ENCODE measurements around the gene PPCDC.

Gene PPCDC

DNA sequence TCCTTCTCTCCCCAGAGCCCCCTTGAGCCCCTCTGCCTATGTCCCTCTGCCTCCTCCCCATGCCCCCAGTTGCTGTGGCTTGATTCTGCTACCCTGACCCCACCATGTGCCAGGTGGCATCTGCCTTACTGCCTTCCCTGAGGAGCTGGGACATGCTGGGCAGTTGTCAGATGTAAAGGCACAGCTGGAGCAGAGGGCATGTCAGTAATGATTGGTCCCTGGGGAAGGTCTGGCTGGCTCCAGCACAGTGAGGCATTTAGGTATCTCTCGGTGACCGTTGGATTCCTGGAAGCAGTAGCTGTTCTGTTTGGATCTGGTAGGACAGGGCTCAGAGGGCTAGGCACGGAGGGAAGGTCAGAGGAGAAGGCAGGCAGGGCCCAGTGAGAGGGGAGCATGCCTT is 3.5 kb upstream of the PPCDC start:
- DNase-seq, result no peak

DNA sequence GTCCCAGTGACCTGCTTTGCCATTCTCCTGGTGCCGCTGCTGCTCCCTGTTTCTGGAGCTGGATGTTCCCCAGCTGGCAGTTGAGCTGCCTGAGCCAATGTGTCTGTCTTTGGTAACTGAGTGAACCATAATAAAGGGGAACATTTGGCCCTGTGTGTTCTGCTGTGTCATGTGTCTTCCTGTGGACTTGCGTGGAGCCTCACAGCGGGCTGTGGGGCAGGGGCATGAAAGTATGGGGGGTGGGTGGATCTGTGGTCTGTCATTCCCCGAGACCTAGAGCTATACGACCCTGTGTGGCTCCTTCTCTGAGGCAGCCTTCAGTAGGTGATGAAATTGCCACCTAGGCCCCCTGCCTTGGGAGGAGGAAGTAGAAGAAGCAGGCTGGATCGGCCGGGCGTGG is 2.0 kb upstream of the PPCDC start:
- DNase-seq, result no peak

DNA sequence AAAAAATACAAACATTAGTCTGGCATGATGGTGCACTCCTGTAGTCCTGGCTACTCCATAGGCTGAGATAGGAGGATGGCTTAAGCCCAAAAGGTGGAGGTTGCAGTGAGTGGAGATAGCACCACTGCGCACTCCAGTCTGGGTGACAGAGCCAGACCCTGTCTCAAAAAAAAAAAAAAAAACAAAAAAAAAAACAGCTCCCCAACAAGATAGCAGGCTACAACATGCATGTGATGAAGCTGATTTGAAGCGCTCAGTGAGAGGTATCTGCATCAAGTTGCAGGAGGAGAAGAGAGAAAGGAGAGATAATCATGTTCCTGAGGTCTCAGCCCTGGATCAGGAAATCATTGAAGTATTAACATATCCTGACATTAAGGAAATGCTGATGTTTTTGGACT is 608 bp upstream of the PPCDC start:
- DNase-seq, result no peak

DNA sequence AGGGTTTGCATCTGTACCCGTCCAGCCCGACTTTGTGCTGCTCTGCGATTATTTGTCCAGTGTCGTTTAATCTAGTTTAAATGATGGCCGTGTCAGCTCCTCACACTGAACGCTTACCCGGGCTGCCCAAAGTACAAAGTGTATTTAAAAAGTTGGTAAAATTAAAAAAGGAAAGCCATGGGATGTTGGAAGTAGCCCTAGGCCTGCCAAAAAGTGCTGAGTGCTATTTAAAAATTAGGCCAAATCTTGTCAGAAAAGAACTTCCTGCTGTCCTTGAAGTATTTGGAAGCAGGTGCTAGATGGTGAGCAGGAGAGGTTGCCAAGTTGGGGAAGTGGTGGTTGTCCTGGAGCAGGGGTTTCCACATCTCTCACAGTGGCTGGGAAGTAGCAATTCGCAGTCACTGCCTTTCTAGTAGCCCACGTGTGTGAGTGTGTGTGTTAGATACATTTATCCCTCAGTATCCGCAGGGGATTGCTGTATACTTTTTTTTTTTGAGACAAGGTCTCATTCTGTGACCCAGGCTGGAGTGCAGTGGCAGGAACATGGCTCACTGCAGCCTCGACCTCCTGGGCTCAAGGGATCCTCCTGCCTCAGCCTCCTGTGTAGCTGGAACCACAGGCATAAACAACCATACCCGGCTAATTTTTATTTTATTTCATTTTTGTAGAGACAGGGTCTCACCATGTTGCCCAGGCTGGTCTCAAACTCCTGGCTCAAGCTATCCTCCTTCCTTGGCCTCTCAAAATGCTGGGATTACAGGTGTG is 664 bp downstream of the PPCDC start:
- no peak for DNase-seq

DNA sequence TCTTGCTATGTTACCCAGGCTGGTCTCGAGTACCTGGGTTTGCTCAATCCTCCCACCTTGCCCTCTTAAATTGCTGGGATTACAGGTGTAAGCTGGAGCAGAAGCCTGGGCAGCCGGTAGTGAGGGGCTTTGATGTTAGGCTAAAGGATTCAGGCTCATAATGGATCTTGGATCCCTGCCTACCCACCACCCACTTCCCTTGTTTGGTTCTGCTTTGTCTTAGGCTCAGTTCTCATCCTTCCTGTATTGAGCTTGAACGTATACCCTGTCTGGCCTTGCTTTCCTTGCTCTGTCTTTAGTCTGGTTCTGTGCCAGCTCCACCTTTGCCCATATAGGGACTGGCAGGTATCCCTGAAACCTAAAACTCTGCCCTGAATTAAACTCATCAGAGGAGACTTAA is 1.7 kb downstream of the PPCDC start:
- DNase-seq, result no peak

GRCh38 chr15:75025548-75026260 is 2.3 kb downstream of the PPCDC start:
- no peak for DNase-seq

DNA sequence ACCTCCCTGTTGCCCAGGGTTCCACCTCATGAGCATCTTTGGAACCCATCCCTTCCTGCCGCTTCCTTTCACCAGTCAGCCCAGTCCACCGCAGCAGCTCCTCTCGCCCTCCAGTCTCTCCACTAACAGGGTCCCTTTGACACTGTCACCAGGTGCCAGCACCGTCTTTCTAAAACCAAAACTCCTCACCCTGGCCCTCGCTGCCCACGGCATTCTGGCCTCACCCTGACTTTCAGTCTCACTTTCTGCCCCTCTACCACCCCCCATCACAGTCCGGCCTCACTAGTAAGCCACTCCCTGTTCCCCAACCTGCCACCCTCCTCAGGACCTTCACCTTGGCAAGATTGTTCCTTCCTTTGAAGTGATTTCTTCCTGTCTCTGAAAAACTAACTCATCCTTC is 4.2 kb downstream of the PPCDC start:
- DNase-seq, result no peak

DNA sequence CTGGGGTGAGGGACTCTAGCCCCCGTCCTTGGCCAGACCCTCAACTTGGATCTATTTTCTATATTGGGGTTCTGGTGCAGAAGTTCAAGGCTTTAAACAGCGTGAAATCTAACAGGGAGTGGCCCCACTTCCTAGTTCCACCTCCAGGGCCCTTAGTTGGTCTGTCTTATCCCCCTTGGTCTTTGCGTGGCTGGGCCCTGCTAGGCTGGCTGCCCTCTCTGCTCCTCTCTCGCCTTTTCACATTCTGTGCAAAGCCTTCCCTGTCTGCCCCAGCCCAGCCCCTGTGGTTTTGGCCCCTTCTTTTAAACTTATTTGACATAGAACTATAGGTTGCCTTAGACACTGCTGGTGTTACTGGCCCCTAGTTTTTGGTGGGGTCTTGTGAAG is 5.6 kb downstream of the PPCDC start:
- DNase-seq, result no peak

DNA sequence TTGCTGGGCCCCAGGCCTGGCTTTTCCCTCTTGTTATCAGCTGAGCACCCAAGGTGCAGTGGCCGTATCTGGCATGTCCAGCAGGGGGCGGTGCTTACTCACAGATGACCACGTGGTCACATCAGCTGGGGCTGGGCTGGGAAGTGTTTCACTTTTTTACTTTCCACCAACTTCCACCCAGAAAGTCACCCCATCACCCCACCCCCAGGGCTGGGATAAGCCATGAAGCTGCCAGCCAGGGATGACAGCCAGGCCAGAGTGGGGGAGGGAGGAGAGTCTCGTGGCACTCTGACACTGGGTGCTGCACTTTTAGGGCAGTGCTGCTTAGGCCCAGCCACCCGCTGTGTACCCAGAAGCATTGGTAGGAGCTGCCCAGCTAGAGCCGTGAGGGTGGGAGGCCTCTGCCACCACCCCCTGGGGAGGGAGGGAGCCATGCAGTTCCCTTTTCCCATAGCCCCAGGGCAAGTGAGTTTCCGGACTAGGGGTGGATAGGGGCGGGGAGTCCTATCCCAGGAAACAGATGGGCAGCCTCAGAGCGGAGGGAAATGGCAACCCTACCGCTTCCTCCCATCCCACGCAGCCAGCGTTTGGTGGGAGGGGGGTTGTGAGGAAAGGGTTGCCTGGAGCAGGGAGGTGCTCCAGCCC is 6.1 kb downstream of the PPCDC start:
- DNase-seq, result peak; percentile 88 to 92

GRCh38 chr15:75030023-75030413 is 6.6 kb downstream of the PPCDC start:
- DNase-seq, result no peak

GRCh38 chr15:75030424-75030823 is 7.0 kb downstream of the PPCDC start:
- DNase-seq, result no peak

DNA sequence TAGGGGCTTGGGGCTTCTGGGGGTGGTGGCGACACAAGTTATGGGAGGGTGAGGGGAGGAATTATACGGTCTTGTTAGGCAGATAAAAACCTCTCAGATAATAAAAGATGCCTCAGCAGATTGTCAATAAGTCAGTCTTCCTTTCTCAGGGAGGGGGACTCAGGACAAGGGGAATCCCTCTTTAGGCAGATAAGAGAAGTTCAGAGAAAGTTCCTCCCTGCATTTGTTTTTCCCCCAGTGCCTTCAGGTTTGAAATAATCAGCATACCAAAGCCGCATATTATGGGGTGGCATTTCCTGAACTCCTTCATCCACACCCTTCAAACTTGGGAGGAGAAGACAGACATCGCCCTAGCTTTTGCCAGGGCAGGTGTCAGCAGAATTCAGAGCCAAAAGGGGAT is 8.5 kb downstream of the PPCDC start:
- no peak for DNase-seq

GRCh38 chr15:75032395-75032794 is 9.0 kb downstream of the PPCDC start:
- DNase-seq, result no peak

- no peak for DNase-seq
These were observed 10.4 kb downstream of the PPCDC start for GRCh38 chr15:75033809-75034208.

GRCh38 chr15:75034615-75035014 is 11.2 kb downstream of the PPCDC start:
- no peak for DNase-seq

DNA sequence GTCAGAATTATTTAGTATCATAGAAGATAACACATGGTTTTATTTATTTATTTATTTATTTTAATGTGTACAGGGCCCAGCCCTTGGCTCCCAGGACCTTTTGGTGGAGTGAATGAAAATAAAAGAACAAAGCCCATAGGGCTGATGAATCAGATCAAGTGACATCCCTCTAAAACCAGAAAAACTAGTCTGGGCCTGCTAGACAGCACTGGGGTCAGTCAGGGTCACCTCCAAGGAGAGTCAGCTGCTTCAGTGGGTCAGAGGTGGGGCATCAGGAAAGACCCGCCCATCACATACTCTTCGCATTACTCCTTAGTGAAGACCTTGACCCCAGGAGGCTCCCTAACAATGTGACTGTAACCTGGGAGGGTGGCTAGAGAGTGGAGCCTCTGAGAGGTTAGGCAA is 12.8 kb downstream of the PPCDC start:
- DNase-seq, result no peak

- no peak for DNase-seq
These were observed 14.3 kb downstream of the PPCDC start for GRCh38 chr15:75037685-75038084.

GRCh38 chr15:75038231-75038630 is 14.8 kb downstream of the PPCDC start:
- no peak for DNase-seq

- peak; percentile 20 to 32 for DNase-seq
These were observed 19.5 kb downstream of the PPCDC start for GRCh38 chr15:75042730-75043508.

DNA sequence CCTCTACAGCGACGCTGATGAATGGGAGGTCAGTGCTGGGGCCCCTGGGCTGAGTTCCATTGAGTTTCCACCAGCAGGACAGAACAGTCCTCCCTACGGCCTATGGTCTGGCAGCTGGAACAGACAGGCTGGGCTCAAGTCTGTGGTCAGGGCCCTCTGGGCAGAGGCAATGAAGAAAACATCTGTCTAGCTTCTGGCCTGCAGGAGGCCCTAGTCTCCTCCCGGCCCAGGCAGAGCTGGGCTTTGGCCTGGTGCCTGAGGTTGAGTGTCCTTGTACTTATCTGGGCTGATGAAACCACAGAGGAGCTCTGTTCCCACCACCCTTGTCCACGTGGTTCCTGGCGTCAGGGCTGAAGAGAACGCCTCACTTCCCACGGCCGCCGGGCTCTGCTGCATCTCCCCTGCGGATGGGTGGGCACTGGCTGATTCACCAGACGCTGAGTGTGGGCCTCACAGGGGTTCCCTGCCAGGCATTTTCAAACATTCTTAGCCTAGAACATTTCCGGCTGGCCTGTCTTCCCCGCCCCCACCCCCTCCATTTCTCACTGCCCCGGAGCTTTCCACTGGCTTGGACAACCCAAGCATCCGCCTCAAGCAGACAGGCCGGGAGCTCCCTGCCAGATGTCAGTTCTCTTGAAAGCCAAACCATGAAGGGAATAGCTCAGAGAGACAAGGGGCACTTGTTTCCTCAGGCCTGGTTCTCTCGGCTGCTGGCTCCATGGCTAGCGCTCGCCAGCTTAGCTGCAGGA is 20.3 kb downstream of the PPCDC start:
- no peak for DNase-seq

GRCh38 chr15:75044258-75044878 is 21.0 kb downstream of the PPCDC start:
- no peak for DNase-seq

Data from activated CD4-positive, alpha-beta T cell treated with anti-CD3 and anti-CD28 coated beads for 4 hours (primary cell).